ENCODE measurements around the gene LAMA2.

DNA sequence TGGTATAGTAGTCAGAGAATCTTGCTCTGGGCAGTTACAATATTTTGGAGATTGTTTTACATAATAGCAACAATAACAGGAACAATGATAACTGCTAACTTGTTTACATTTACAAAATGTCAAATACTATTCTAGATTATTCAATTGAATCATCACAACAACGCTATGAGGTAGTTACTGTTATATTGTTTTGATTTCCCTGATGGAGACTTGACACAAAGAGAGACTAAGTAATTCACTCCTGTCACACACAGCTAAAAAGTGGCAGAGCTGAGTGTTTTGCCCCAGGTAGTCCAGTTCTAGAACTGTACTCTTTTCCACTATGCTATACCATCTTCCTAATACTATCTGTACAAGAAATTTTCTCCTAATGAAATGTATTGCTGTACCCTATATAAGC, 356.1 kb downstream of the LAMA2 start:
- TF ChIP-seq, protein P1, sequence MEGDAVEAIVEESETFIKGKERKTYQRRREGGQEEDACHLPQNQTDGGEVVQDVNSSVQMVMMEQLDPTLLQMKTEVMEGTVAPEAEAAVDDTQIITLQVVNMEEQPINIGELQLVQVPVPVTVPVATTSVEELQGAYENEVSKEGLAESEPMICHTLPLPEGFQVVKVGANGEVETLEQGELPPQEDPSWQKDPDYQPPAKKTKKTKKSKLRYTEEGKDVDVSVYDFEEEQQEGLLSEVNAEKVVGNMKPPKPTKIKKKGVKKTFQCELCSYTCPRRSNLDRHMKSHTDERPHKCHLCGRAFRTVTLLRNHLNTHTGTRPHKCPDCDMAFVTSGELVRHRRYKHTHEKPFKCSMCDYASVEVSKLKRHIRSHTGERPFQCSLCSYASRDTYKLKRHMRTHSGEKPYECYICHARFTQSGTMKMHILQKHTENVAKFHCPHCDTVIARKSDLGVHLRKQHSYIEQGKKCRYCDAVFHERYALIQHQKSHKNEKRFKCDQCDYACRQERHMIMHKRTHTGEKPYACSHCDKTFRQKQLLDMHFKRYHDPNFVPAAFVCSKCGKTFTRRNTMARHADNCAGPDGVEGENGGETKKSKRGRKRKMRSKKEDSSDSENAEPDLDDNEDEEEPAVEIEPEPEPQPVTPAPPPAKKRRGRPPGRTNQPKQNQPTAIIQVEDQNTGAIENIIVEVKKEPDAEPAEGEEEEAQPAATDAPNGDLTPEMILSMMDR (conservative IDR thresholded peaks at IDR 0.05 in 1 of 2, IDR thresholded peaks at IDR 0.05 in 1 of 2; ENCODE audit: extremely low read depth in 1 of 2, insufficient read depth in 1 of 2, low read depth in 1 of 2, low read length in 2 of 2), result no peak
- no peak for TF ChIP-seq EZH2 (IDR thresholded peaks at IDR 0.05; ENCODE audit: borderline replicate concordance, low read length)
